ENCODE measurements around the gene NEK6.

NEK6 gene

GRCh38 chr9:124328285-124328684 lies 70.5 kb downstream of the NEK6 start:
- DNase-seq: no peak

DNA sequence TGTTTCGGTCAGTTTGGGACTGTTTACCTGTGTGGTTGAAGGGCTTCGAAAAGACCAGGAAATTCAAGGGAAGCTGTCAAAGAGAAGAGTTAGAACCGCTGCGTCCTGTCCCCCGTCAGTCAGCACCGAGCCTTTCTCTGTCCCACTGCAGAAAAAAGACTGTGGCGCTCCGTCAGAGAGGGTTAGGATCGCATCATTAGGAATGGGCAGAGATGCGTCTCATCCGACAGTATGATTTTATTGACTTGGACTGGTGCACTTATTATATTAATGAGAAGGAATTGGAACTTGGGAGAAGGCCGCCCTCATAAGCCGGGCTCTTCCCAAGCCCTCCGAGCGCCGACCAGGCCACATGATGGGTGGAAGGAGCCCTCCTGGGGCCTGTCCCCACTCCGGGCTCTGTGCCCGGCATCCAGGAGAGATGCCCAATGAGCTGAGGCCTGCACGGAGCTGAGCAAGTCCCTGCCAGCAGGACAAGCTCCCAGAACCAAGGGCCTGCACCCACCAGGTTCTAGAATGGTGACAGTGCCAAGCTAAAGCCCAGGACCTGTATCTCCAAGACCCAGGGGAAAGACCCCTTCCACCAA lies 71.5 kb downstream of the NEK6 start:
- DNase-seq: no peak

GRCh38 chr9:124330011-124330697 lies 72.4 kb downstream of the NEK6 start:
- DNase-seq: no peak

- DNase-seq: no peak
These were observed 73.8 kb downstream of the NEK6 start for GRCh38 chr9:124331580-124331979.

GRCh38 chr9:124332361-124333202 lies 74.8 kb downstream of the NEK6 start:
- DNase-seq: no peak

- DNase-seq: no peak
These were observed 75.4 kb downstream of the NEK6 start for GRCh38 chr9:124333203-124333579.

DNA sequence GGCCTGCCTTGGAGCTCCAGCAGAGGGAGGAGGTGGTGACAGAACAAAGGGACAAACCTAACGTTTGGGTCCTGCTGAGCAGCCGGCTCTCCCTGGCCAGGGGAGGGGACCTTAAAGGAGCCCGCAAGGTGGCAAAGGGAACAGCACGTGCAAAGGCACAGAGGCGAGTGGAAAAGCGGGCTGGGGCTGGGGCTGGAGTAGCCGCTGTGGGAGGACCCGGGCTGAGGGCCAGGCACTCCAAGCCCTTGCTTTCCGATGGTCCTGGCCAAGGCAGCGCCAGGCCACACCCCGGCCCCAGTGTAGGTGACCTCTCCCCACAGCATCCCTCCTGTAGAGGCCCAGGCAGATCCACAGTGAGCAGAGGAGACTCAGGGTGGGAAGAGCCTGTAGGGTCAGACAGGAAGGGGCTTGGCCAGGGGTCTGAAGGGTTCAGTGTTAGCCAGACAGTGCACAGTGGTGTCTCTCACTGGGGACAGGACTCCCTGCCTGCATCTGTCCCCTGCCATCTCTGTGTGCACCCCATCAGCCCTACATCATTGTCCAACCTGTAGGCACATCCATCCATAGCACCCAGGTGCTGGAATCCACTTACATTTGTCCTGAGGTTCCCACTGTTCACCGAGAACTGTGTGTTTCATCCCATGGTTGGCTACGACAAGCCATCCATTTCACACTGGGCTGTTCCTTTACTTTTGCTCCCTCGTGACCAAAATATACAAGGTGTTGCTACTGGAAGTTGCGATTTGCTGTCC lies 77.0 kb downstream of the NEK6 start:
- DNase-seq: no peak

- DNase-seq: no peak
These were observed 77.6 kb downstream of the NEK6 start for GRCh38 chr9:124335320-124335707.

DNA sequence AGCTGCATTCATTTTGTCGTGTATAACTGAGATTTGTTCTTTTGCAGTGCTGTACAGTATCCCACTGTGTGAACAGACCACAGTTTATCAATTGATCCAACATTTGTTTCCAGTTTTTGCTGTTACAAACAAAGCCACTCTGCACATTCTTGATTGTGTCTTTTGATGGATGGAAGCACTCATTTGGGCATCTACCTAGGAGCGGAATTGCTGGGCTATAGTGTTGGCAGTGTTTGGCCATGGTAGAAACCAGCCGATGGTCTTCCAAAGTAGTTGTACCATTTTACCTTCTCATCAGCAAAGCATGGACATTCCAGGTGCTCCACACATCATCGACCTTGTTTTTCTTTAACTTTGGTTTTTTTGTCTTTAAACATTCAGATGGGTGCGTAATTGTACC lies 79.8 kb downstream of the NEK6 start:
- no peak for DNase-seq

DNA sequence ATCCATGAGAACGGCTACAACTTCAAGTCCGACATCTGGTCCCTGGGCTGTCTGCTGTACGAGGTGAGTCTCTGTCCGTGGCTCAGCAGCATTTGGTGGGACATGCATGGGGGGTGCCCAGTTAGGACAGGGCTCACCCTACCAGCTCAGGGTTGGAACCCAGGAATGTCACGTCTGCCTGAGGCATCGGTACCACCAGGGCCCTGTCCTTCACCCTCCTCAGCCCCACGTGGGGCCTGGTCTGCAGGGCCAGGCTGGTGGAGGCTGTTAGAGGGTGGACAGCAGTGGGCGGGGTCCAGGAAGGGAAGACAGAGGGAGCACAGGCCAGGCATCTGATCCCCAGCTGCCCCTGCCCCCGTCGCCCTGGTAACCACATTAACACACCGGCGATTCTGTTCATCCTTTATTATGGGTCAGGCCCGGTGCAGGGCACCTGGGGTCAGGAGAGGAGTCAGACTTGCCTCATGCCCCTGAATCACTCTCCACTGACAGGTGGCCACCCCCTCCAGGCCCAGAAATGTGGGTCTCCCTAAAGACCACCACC lies 81.9 kb downstream of the NEK6 start:
- DNase-seq: no peak

GRCh38 chr9:124340219-124341069 lies 82.7 kb downstream of the NEK6 start:
- DNase-seq: no peak

DNA sequence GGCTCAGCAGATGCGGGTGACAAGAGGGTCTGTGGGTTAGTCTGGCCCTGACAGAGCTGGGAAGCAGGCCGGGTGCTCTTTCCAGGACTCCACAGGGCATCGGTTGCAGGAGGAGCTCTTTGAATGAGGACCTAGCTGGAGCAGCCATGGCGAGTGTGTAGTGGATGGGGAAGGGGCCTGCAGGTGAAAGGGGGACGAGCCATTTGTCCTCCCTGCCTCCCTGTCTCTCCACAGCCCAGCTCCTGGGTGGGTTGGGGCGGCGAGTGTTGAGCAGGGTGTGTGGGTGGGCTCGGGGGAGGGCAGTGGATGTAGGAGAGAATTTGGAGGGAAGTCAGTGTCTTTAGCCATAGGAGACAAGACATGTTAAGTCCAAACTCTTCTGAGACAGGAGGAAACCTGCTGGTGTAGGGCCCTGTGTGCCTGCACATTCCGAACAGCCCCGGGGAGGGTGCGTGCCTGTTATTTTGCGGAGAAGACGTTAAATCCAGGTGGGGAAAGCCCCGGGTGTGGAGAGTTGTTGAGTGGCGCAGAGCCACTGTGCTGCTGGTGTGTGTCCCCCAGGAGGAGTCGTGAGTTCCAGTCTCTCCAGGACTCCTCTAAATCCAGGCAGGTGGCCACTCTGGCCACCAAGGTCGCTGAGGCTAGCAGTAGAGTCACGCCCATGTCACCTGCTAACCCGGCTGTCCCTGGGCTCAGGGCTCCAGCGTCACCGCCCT lies 83.9 kb downstream of the NEK6 start:
- DNase-seq: no peak

- DNase-seq: no peak
These were observed 84.6 kb downstream of the NEK6 start for GRCh38 chr9:124342402-124342775.

DNA sequence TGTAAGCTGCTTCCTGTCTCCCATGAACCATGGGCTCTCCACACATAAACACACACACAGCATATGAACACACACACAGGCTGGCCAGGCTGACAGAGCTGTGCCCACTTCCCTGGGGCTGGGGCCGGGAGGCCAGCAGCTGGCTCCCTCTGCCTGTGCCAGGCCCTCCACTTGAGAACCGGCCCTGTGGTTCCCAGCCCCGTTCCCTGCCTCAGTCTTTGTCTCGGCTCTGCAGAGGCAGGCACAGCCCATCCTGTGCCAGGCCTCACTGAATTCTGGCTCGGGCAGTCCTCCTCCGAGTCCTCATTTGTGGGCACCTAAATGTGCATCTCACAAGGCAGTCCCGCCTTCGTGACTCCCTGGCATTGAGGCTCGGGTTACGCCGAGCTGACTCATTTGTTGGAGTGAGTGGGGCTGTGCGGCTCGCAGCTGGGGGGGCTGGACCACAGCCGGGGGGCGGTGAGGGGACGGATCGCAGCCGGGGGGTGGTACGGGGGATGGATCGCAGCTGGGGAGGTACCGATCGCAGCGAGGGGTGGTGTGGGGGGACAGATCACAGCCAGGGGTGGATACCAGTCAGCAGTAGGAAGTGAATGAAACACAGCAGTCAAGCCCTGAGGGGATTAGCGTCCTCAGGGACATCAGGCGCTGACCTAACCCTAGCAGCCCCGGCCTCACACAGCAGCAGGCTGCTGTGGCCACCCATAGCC lies 85.2 kb downstream of the NEK6 start:
- no peak for DNase-seq

GRCh38 chr9:124343533-124344290 lies 86.0 kb downstream of the NEK6 start:
- no peak for DNase-seq

- no peak for DNase-seq
These were observed 86.7 kb downstream of the NEK6 start for GRCh38 chr9:124344291-124345050.

DNA sequence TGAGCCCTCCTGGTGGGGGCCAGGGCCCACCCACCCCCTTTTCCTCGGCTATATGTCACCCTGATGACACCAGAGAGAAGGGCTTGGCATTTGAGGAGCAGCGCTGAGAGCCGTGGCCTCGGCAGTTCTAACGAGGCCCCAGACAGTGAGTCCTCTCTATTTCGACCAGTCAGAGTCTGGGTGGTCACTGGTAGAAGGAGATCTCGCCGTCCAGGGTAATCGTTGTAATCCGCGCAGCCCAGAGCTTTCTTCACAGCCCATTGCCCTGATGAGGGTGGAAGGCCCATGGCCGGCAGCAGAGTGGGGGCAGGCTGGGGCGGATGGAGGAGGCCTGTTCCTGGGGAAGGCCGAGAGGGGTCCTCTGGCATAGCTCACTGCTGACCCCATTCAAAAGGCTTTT lies 87.3 kb downstream of the NEK6 start:
- DNase-seq: no peak

GRCh38 chr9:124345751-124346281 lies 88.1 kb downstream of the NEK6 start:
- no peak for DNase-seq
